Measurements from ENCODE around the gene FAM53B.

DNA sequence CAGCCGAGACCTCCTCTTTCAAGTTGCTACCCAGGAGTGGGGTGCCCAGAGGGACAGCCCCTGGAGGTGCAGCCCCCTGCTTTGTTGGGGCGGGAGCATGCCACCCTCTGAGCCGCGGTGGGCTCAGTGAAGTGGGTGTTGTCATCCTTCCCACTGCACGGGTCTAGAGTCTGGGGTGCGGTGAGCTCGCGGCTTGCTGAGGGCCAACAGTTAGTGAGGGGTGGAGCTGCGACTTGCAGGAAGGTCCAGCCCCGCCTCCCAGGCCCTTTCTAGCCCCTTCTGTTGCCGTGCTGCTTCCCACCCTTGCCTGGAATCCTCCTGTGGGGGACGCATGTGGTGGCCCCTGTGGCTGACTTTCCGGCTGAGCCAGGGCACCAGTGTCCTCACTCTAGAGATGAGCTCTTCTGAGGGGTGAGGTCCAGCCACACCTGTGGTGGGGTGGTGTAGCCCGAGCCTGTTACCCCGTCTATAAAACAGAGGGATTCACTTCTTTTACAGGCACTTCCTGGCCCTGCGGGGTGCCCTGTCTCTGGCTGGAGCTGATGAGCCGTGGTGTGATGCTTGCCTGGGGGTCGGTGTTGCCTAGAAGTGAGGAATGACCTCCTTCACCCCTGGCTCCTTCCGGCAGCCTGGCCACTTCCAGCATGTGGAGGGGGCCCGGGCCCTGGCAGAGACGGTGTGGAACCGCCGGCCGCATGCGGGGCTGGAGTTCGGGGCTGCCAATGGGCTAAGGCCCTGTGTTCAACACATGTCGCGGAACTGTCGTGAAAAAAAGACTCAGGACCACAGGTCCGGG lies 127.9 kb downstream of the FAM53B start:
- TF ChIP-seq GATA2 (IDR thresholded peaks at IDR 0.05; ENCODE audit: low read depth, low read length): no peak
- TF ChIP-seq GATA3 (IDR thresholded peaks at IDR 0.05; ENCODE audit: low read depth, low read length): no peak

Measured in SH-SY5Y (cell line).